Mucosa of stomach (tissue), 1 donor: ENCODE data around the gene KCNG1.

ENCODE experiments used
- H3K27me3 ChIP-seq: one replicate; pipeline ENCODE4 v1.7.0; 2013; ENCODE audit warnings: mild to moderate bottlenecking, low read length; ENCODE audit not compliant: control insufficient read depth, insufficient read depth
- H3K36me3 ChIP-seq: one replicate; pipeline ENCODE4 v1.7.0; 2013; ENCODE audit warnings: low read length; ENCODE audit not compliant: control insufficient read depth, insufficient read depth
- H3K4me1 ChIP-seq: one replicate; pipeline ENCODE4 v1.7.0; 2013; ENCODE audit warnings: mild to moderate bottlenecking, low read length; ENCODE audit not compliant: control insufficient read depth, insufficient read depth
- H3K4me3 ChIP-seq: one replicate; pipeline ENCODE4 v1.7.0; 2013; ENCODE audit warnings: low read length
- H3K9ac ChIP-seq: one replicate; pipeline ENCODE4 v1.7.0; 2013; ENCODE audit warnings: mild to moderate bottlenecking, low read length, moderate library complexity
- H3K9me3 ChIP-seq: one replicate; pipeline ENCODE4 v1.7.0; 2013; ENCODE audit warnings: mild to moderate bottlenecking, low read length, moderate library complexity; ENCODE audit not compliant: control insufficient read depth
- donor health status: Pancreatic carcinoma.

KCNG1 gene

DNA sequence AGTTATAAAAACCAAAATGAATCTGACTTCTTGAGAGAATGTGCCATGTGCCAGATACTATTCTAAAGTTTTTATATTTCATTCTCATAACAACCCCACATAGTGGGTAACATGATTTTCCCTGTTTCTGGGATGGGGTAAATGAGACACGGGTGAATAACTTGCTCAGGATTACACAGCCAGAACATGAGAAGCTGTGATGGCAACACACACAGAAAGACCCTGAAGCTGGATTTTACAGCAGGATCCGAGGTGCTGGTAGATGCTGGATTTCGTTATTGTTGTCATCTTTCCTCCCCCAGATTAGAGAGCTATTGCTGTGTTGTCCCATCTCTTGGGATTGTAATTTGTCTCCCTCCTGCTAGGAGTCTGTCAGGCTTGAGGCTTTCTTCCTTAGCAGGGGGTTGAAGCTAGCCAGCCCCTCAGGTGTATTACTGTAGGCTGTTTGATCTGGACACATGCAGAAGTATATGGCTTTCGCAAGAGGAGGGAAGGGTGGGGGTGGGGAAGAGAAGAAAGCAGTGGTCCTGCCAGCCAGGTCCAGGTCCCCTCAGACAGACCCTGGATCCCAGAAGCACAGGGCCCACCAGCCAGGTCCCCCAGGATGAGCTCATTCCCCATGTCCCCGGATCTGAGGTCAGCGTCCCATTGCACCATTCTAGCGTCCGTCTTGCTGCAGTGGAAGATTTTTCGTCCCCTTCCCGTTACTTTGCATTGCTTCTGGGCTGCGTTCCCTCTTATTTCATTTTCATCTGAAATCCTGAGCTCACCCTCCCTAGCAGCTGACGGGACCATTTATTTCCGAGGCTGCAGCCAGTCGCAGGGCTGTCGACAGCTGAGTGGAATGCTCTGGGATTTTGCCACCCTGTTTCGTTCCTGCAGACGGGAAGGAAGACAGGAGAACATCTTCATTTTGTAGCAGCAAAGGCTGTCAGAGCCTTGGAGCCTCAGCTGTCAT is 7.3 kb upstream of the KCNG1 start:
- Histone ChIP-seq H3K9ac (no peak overlapping the region), H3K36me3 (no peaks in the 10 kb centered on the region), H3K27me3 (peaks cover 51% of the 10 kb centered on the region), H3K9me3 (no peaks in the 10 kb centered on the region), H3K4me1 (no peaks in the 10 kb centered on the region), H3K4me3 (no peak overlapping the region)

DNA sequence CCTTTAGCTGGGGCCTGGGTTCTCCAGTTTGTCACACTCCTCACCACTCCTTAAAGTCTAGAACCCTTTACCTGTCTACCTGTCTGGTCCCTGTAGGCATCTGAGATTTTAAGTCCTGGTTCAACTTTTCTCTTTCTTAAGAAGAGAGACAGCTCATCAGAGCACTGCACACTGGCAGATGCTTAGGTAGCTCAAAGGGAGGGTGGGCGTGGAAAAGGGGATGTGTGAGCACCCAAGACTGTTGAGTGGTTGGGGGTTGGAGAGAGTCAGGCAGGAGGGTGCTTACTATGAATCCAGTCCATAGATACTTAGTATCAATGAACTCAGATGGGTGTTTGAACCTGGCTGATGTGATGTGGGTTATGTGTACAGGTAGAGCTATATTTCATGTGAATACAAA is 6.6 kb upstream of the KCNG1 start:
- H3K27me3 ChIP-seq: peaks cover 49% of the 10 kb centered on the region

DNA sequence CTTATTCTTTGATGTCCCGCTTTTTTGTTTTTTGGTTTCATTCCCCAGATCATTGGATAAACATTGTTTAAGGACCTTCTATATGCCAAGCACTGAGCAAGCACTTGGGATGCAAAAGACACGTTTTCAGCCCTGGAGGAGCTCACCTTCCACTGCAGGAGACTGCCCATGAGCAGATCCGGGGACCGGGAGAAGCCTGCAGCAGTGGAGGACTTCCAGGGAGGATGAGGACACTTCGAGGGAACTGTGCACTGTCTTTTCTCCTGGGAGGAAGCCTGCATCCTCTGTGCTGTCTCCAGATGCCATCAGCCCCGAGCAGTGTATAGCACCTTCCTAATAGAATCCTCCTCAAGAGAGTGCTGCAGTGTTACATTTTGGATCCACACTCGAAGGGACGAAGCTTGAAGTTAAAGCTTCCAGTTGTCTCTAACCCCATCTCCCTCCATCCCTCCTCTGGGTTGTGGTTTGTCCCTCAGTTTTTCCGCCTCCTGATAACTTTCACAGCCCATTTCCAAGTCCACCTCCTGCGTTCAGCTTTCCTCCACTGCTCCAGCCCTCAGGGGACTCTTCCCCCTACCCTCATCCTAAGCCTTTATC is 5.8 kb upstream of the KCNG1 start:
- no peaks in the 10 kb centered on the region for H3K4me1 ChIP-seq
- H3K4me3 ChIP-seq: no peak overlapping the region
- H3K36me3 ChIP-seq: no peaks in the 10 kb centered on the region
- H3K9ac ChIP-seq: no peak overlapping the region
- H3K9me3 ChIP-seq: no peaks in the 10 kb centered on the region
- H3K27me3 ChIP-seq: peaks cover 53% of the 10 kb centered on the region

More for the DNA sequence above, 6.6 kb upstream of the KCNG1 start:
- Histone ChIP-seq H3K9ac (no peak overlapping the region), H3K4me1 (no peaks in the 10 kb centered on the region), H3K36me3 (no peaks in the 10 kb centered on the region), H3K9me3 (no peaks in the 10 kb centered on the region), H3K4me3 (no peak overlapping the region)

DNA sequence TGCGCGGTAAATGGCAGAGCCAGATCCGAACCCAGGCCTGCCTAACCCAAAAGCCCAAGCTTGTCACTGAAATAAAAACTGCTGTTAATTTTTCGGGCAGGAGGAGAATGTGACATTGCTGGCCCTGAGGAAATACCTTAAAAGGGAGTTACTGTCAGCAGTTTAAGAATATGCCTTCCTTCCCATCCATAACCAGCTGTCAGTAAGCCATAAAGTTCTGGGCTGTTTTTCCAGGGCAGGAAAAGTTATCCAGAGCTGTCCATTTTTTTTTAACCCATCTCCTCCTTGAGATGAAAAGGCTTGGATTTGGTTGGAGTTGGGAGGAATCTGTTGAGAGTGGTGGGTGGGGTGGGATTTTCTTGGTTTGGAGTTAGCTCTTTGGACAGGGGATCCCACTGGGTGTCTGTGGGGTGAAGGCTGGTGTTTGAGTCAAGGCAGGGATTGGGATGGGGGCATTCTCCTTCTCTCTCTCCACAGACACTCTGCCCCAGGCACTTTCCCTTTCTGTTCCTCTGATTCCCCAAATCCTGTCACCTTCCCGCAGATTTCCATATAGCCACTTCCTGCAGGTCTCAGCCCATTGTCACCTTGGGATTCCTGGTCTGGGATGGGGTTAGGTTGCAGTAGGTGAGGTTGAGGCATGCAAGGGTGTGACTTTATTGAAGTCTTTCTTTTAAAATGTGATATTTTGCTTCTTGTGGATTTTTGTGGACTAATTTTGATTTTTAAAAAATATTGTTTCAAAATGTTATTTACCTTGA is 4.3 kb upstream of the KCNG1 start:
- H3K9ac ChIP-seq: no peak overlapping the region
- no peaks in the 10 kb centered on the region for H3K36me3 ChIP-seq
- H3K4me3 ChIP-seq: no peak overlapping the region
- peaks cover 4% of the 10 kb centered on the region for H3K4me1 ChIP-seq
- peaks cover 62% of the 10 kb centered on the region for H3K27me3 ChIP-seq
- H3K9me3 ChIP-seq: no peaks in the 10 kb centered on the region

DNA sequence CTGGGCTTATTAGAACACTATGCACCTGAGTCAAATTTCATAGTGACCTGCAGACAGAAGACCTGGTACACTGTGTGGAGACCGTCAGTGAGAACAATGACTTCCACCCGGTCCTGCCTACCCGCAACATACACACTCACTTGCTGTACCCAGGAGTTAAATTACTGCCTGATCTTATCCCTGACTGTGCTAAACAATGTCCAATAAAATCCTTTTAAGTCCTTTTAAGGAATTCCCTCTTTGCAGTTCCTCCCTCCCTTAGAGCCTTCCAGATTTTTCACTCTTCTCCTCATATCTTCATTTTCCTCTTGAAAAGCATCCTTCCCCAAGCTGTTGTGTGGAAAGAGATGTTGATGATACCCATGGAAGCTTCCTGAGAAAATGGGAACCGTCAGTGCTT is 3.4 kb upstream of the KCNG1 start:
- Histone ChIP-seq H3K4me3 (no peak overlapping the region), H3K9me3 (no peaks in the 10 kb centered on the region), H3K4me1 (peaks cover 4% of the 10 kb centered on the region), H3K36me3 (no peaks in the 10 kb centered on the region), H3K27me3 (peaks cover 68% of the 10 kb centered on the region), H3K9ac (no peak overlapping the region)

DNA sequence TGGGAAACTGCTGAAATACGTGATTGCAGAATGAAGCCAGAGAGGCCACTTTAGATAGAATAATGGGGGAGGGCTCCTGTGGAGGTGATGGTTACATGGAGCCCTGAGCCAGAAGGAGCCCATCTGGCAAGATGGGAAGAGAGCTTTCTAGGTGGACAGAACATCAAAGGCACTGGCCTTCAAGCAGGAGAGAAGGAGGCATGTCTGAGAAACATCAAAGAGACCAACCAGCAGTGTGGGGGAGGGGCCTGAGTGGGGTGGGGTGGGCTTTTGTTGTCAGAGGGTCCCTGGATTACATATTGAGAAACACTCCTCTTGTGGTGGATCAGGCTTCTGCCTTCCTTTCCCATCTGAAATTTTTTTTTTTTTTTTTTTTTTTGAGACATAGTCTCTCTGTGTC is 1.9 kb upstream of the KCNG1 start:
- Histone ChIP-seq H3K9ac (no peak overlapping the region), H3K4me1 (peaks cover 4% of the 10 kb centered on the region), H3K9me3 (no peaks in the 10 kb centered on the region), H3K27me3 (peaks cover 60% of the 10 kb centered on the region), H3K4me3 (no peak overlapping the region), H3K36me3 (no peaks in the 10 kb centered on the region)

DNA sequence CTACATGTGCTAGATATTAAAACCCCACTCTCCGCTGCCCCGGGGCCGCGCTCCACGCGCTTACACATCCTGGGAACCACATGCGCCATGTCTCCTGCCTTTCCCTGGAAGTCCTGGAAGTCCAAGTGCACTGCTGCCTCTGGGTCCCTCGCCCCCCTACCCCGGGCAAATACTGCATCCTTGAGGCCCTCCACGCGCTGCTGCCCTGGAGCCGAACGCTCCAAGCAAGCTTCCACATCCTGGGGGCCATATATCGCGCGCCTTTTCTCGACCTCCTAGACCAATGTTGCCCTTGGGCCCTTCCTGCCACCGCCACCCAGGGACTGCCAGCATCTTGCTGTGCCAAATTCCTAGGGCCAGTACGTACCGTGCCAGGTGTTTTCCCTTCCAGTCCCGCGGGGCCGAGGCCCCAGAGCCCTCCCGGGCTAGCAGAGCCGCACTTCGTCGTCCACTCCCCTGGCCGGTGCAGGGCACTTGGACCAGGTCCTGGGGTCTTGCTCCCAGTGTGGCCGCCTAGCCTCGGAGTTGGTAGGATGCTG is 779 bp upstream of the KCNG1 start:
- peaks cover 50% of the 10 kb centered on the region for H3K27me3 ChIP-seq
- no peak overlapping the region for H3K4me3 ChIP-seq
- no peaks in the 10 kb centered on the region for H3K36me3 ChIP-seq
- peaks cover 4% of the 10 kb centered on the region for H3K4me1 ChIP-seq
- H3K9me3 ChIP-seq: no peaks in the 10 kb centered on the region
- H3K9ac ChIP-seq: peak overlapping the region; percentile 28

DNA sequence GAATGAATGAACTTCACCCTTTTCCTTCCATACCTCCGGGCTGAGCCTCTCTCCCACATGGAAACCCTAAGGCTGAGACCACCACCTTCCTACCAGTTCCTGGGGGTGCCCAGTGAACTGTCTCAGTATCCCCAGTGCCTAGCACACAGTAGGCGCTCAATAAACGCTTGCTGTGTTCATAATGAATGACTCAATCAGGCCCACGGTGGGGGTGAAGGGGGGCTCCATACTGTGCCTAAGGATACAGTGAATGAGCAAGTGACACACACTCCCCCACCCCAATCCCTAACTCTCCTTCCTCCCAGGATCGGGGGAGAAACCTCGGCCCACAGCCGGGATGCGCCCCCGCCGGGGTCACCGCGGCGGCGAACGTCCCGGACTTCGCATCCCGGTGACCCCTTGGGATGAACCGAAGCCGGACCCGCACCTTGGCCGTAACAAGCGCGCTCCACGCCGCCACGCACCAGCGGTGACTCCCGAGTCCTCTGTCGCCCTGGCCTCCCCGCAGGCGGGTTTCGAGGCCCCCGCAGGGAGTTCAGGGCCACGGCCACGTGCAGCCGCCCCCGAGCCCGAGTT is 592 bp downstream of the KCNG1 start:
- Histone ChIP-seq H3K36me3 (no peaks in the 10 kb centered on the region), H3K4me1 (peaks cover 4% of the 10 kb centered on the region), H3K9me3 (no peaks in the 10 kb centered on the region), H3K9ac (peak overlapping the region; percentile 28), H3K27me3 (peaks cover 41% of the 10 kb centered on the region), H3K4me3 (no peak overlapping the region)

DNA sequence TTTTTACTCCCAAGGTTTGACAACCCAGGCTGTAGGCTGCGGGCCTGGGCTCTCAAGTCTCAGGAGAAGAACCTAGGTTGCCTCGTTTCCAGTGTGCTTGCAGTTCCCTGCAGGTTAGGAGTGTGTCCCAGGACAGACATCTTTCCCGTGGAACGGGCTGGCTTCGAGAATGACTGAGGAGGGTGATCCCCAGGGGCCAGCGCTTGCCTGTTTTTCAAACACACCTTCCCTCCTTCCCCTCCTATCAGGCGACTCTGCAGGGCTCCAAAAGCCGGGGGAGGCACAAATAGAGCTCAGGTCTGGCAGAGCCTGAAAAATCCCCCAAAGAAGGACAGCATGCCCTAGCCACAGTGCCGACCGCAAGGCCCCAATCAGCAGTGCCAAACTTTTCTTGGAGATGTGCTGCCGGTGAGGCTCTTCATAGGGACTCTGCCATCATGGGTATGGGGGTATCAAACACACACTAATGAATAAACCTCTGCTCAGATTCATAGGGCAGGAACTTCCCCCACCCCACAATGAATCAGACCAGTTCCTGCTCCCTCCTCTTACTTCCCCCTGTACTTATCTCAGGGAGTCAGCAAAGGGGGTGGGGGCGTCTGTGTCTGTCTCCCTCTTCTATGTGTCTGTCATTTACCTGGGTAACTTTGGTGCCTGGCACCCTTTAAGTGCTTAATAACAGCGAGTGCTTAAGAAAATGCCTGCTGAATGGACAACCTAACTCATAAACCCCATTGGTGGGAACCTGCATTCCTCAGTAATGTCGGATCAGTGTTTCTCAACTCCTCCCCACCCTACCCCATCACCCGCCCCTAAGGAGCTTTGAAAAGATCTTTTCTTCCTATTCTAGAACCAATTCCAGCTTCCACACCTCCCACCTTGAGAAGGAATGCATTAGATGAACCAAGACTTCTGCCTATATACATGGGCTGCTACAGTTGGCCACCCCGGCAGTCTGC is 1.6 kb downstream of the KCNG1 start:
- Histone ChIP-seq H3K9me3 (no peaks in the 10 kb centered on the region), H3K4me1 (peaks cover 4% of the 10 kb centered on the region), H3K9ac (no peak overlapping the region), H3K36me3 (no peaks in the 10 kb centered on the region), H3K27me3 (peaks cover 41% of the 10 kb centered on the region), H3K4me3 (no peak overlapping the region)

DNA sequence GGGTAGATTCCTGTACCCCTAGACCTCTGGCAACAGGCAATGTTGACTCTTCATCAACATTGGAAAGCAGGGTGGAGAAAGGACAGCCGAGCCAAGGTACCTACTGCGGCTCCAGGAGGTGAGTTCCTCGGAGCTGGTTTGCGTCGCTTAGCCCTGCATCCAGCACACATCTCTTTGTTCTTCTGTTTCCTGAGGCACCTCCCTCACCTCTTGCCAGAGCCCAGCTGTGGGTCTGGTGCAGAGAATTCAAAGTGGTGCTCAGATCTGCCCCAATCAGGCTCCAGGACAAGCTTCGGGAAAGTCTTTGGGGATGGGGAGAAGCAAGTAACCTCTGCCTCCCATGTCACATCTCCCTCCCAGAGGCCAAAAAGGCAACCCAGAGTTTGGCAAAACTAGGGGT is 2.2 kb downstream of the KCNG1 start:
- no peaks in the 10 kb centered on the region for H3K36me3 ChIP-seq
- no peak overlapping the region for H3K9ac ChIP-seq
- H3K9me3 ChIP-seq: no peaks in the 10 kb centered on the region
- no peak overlapping the region for H3K4me3 ChIP-seq
- H3K27me3 ChIP-seq: peaks cover 35% of the 10 kb centered on the region
- peaks cover 4% of the 10 kb centered on the region for H3K4me1 ChIP-seq
